Measurements from ENCODE around the gene MLX. TPM values are rescaled to one million over a fixed set of nuclear protein-coding genes. Genes with fewer than 3 reads are reported as not detected.
"Not testable (repeated sequence)": the region's sequence is repeated elsewhere in the genome, so short reads cannot be mapped to it uniquely, and the experiment has no call there.

The MLX gene
- total and polyA plus RNA-seq, 5 donors: 46.9 to 65.0 (median 56.8) TPM

DNA sequence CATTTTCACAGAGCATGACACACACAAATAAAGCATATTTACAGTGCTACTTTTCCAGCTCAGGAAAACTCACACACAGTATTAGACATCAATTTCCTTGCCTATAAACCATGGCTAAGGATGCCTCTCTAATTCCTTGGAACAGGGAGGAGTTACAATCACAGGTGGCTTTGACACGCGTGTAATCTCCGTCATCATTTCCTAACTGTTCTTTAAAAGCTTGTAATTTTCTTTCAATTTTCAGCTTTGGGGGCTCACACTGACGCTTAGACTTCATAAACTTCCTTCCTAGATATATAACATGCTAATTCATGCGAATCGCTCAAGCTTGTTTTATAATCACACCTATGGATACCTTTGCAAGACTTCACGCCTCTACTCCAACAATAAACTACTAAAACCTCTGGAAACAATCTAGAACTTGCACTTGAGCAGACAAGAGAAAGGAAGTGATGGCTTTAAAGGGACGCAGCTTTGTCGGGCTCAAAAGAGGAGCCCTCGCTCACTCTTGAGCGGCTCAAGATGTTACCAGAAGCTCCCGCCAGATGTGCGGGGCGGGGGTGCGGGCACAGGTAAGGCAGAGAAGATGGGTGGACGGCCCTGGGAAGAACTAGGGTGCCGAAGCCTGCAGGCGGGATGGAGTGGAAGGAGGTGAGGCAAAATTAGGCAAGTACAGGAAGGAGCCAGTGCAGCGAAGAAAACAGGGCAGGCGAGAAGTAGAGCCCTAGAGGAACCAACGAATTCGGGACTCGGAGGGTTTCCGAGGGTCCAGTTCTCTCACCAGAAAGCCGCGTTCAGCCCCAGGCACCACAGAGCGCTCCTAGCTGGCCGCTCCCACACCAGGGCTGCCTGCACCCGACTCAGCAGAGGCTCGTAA, 41.6 kb downstream of the MLX start:
- ATAC-seq: peak; percentile 72 to 77
- H3K27ac ChIP-seq (ENCODE audit: low read length): peak overlapping the region; percentile 74
- H3K27me3 ChIP-seq (ENCODE audit: control insufficient read depth, insufficient read depth): no peaks in the 10 kb centered on the region
- WGBS: under 1% methylated on average over 30 of the region's 30 CpGs
- H3K9me3 ChIP-seq (ENCODE audit: control insufficient read depth, low read length): no peaks in the 10 kb centered on the region
- intact Hi-C loops (cut with DNase I): loop anchor here (5.0 to 10.0 kb wide), 5 partner anchors 36 to 76 kb away; partner anchors contain the start of genes CCR10 (in 2 of the 4), CNTNAP1 (in 2 of the 4) and PLEKHH3 (in 2 of the 4)
- H3K4me1 ChIP-seq (ENCODE audit: control insufficient read depth, insufficient read depth, low read length): peaks cover 5% of the 10 kb centered on the region
- peak overlapping the region; percentile 66 for H3K4me3 ChIP-seq (ENCODE audit: low read length)
- peak in 2 of 3 donors; percentile 63 to 66 for DNase-seq

DNA sequence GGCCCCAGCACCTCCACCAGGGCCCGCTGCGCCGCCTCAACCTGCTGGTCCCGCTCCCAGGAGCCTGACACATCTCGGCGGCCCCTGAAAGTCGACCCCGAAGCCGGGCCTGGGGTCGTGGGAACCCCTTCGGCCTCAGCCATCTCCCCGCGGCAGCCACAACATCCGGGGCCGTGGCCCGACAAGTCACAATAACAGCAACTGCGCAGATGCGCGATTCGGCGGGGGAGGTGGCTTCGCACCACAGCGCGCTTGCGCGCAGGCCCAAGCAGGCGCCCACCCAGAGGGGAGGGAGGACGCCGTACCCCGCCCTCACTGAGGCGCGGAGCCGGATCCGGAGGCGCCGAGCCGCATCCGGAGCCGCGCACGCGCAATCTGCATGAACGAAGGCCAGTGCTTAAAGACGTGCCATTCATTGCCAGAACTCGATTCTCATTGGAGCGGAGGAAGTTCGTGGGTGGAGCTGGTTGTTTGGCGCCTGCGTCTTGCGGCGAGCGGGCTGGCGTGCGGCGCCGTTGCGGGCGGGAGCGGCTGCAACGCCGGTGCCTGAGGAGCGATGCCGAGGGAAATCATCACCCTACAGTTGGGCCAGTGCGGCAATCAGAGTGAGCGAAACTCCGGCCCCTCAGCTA, 42.4 kb downstream of the MLX start, which contains the start of the genes RETREG3 and TUBG1:
TSS of gene RETREG3 (minus strand) at position 193 of the 632 bp plus-strand sequence. CDS start at position 143, 50 bp downstream.
TSS of gene TUBG1 (plus strand) at position 502 of the 632 bp plus-strand sequence. CDS start at position 557, 55 bp downstream.
- ATAC-seq (peak; percentile 97 to 98), DNase-seq (peak; percentile 99 to 100 (median 100))
- no peaks in the 10 kb centered on the region for H3K9me3 ChIP-seq (ENCODE audit: control insufficient read depth, low read length)
- under 1% methylated on average over 66 of the region's 66 CpGs for WGBS
- intact Hi-C loops (cut with DNase I): loop anchor here (5.0 to 10.0 kb wide), 5 partner anchors 37 to 76 kb away; partner anchors contain the start of genes CCR10 (in 2 of the 4), CNTNAP1 (in 2 of the 4) and PLEKHH3 (in 2 of the 4)
- H3K4me3 ChIP-seq (ENCODE audit: low read length): peak within 1 kb of the TSS; percentile 66
- peaks cover 5% of the 10 kb centered on the region for H3K4me1 ChIP-seq (ENCODE audit: control insufficient read depth, insufficient read depth, low read length)
- no peaks in the 10 kb centered on the region for H3K27me3 ChIP-seq (ENCODE audit: control insufficient read depth, insufficient read depth)
- H3K27ac ChIP-seq (ENCODE audit: low read length): peak within 1 kb of the TSS; percentile 74

DNA sequence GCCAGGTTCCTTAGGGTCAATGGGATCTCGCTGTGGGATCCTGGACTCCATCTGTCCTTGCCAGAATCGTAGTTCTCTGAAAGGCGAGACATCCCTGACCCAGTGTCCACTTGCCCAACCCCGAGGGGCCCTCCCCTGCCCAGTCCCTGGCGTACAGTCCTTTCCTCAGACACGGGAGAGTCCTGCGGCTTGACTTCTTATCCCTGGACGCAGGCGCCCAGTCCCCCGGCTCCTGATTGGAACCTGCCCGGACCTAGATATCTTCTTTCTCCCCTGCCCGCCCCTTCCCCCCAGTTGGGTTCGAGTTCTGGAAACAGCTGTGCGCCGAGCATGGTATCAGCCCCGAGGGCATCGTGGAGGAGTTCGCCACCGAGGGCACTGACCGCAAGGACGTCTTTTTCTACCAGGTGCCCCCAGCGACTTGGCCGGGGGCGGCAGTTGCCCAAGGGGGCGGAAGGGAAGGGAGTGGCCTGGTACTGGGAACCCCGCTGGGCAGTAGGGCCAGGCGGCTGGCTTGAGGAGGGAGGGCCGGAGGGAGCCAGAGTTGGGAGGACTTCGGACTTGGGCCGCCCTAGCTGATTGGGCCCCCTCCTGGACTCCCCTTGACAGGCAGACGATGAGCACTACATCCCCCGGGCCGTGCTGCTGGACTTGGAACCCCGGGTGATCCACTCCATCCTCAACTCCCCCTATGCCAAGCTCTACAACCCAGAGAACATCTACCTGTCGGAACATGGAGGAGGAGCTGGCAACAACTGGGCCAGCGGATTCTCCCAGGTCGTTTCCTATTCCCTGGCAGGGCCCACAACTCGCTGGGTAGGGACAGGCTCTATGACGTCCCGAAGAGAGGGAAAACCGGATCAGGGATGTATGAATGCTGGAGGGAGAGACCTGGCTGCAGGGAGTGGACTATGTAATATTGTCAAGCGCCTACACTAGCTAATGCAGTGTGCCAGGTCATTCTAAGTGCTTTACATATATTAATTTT, 43.2 kb downstream of the MLX start:
- peak overlapping the region; percentile 65 for H3K27ac ChIP-seq (ENCODE audit: low read length)
- DNase-seq (peak in 2 of 3 donors; percentile 68 to 79), ATAC-seq (peak; percentile 50 to 65)
- not testable (repeated sequence) for H3K9me3 ChIP-seq (ENCODE audit: control insufficient read depth, low read length); H3K4me1 ChIP-seq (ENCODE audit: control insufficient read depth, insufficient read depth, low read length); H3K27me3 ChIP-seq (ENCODE audit: control insufficient read depth, insufficient read depth)
- WGBS: 13% methylated on average over 35 of the region's 42 CpGs
- intact Hi-C loops (cut with DNase I): loop anchor here (5.0 to 10.0 kb wide), 5 partner anchors 38 to 75 kb away; partner anchors contain the start of genes CCR10 (in 2 of the 4), CNTNAP1 (in 2 of the 4) and PLEKHH3 (in 2 of the 4)
- H3K4me3 ChIP-seq (ENCODE audit: low read length): peak overlapping the region; percentile 61

DNA sequence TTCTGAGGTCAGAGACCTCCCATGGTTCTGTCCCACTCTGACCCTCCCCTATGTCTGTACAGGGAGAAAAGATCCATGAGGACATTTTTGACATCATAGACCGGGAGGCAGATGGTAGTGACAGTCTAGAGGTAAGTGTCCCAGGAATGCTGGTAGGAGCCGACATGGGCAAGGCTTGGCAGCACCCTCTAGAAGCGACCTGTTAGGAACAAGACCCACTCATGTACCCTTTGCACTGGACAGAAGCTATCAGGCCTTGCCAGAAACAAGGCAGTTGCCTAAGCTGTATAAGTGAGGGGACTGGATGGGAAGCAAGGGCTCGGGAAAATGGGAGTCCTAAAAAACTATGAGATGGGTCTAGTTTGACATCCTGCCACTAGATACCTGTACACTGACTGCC, 45.1 kb downstream of the MLX start:
- WGBS: 94% methylated on average over 4 of the region's 4 CpGs
- DNase-seq (peak in 1 of 3 donors; percentile 28), ATAC-seq (no peak)
- Histone ChIP-seq H3K4me1 (ENCODE audit: control insufficient read depth, insufficient read depth, low read length) (peaks cover 3% of the 10 kb centered on the region), H3K9me3 (ENCODE audit: control insufficient read depth, low read length) (no peaks in the 10 kb centered on the region), H3K27ac (ENCODE audit: low read length) (no peak overlapping the region), H3K27me3 (ENCODE audit: control insufficient read depth, insufficient read depth) (no peaks in the 10 kb centered on the region), H3K4me3 (ENCODE audit: low read length) (no peak overlapping the region)
- intact Hi-C loops (cut with DNase I): no loop called here

DNA sequence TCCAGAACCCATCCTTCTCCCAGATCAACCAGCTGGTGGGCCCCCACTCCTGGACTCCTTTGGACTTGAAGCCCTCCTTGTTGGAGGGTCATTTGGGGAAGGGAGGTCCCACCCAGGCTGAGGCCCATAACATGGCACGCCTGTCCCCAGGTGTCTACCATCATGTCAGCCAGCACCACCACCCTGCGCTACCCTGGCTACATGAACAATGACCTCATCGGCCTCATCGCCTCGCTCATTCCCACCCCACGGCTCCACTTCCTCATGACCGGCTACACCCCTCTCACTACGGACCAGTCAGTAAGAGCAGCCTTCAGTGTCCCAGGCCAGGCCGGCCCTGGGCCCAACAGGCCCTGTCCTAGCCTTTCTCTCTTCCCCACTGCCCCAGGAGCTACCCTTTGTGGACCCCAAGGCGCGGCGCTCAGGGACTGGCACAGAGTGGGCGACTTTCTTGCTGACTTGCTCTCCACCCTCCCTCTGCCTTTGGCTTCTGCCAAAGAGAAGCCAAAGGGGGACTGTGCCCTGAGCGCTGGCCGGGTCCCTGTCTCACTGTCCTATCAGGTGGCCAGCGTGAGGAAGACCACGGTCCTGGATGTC, 46.9 kb downstream of the MLX start:
- intact Hi-C loops (cut with DNase I): no loop called here
- H3K4me1 ChIP-seq (ENCODE audit: control insufficient read depth, insufficient read depth, low read length): peaks cover 7% of the 10 kb centered on the region
- no peaks in the 10 kb centered on the region for H3K9me3 ChIP-seq (ENCODE audit: control insufficient read depth, low read length)
- H3K27me3 ChIP-seq (ENCODE audit: control insufficient read depth, insufficient read depth): no peaks in the 10 kb centered on the region
- peak in 1 of 3 donors; percentile 13 for DNase-seq
- no peak for ATAC-seq
- H3K27ac ChIP-seq (ENCODE audit: low read length): no peak overlapping the region
- WGBS: 95% methylated on average over 17 of the region's 17 CpGs
- no peak overlapping the region for H3K4me3 ChIP-seq (ENCODE audit: low read length)

DNA sequence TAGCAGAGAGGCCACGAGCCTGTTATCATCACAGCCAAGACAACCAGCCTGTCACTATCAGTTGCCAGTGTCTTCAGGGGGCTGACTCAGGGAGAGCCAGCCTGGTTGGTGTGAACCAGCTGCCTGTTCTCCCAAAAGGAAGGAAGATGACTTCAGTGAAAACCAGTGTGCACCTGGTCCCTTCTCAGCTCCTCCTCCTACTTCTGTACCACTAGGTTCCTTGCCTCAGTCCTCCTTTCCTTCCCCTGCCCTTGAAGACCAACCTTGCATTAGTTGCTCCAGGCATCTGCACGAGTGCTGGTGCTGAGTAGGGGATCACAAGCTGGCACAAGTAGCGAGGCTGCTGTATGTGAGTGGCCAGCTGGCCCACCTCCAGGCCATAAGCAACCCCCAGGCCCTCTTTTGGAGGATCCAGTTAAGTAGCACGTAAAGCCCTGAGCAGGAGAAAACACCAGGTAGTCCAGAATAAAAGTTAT, 51.1 kb downstream of the MLX start:
- DNase-seq: peak in 1 of 3 donors; percentile 34
- intact Hi-C loops (cut with DNase I): loop anchor here in 1 of 4 donors (5.0 kb wide), 1 partner anchor 34 kb away; no protein-coding TSS in a partner anchor

DNA sequence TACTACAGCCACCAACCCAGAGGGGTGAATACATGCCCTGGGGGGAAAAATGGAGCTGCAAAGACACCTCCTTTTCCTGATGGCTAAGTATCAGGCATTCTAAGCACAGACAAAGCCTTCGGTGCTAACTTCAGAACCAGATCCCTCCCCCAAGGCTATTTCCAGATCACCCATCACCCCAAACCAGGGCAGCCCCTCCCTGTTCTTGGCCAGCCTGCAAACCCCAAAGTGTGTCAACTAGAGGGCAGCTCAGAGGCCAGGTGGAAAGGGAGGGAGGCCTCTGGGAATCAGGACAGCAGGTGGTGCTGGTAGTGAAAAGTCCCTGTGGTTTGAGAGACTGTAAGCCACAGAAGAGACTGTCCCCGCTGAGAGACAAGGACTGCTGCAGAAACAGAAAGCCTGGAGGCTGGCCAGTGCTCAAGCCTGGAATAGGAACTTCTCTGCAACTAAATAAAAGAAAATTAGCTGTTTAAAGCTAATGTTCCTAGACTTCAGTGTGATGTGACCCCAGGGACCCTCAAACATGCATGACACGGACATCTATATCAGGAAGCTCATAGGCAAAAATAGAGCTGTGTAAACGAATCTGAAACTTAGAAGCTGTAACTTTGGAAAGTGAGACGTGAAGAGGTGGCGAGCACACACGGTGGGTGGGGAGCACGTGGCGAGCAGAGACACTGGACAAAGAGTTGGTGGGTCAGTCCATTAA, 51.7 kb downstream of the MLX start:
- ATAC-seq (peak; percentile 69 to 88), DNase-seq (peak; percentile 22 to 74 (median 60))
- Histone ChIP-seq H3K4me3 (ENCODE audit: low read length) (no peak overlapping the region), H3K27ac (ENCODE audit: low read length) (peak overlapping the region; percentile 38), H3K4me1 (ENCODE audit: control insufficient read depth, insufficient read depth, low read length) (peaks cover 5% of the 10 kb centered on the region), H3K27me3 (ENCODE audit: control insufficient read depth, insufficient read depth) (no peaks in the 10 kb centered on the region), H3K9me3 (ENCODE audit: control insufficient read depth, low read length) (no peaks in the 10 kb centered on the region)
- 21% methylated on average over 9 of the region's 9 CpGs for WGBS
- intact Hi-C loops (cut with DNase I): loop anchor here in 1 of 4 donors (5.0 kb wide), 1 partner anchor 34 kb away; no protein-coding TSS in a partner anchor

More for the DNA sequence above, 51.1 kb downstream of the MLX start:
- peak; percentile 18 to 27 for ATAC-seq
- 39% methylated on average over 4 of the region's 4 CpGs for WGBS
- H3K27ac ChIP-seq (ENCODE audit: low read length): peak overlapping the region; percentile 38
- no peak overlapping the region for H3K4me3 ChIP-seq (ENCODE audit: low read length)
- no peaks in the 10 kb centered on the region for H3K27me3 ChIP-seq (ENCODE audit: control insufficient read depth, insufficient read depth)
- H3K9me3 ChIP-seq (ENCODE audit: control insufficient read depth, low read length): no peaks in the 10 kb centered on the region
- peaks cover 5% of the 10 kb centered on the region for H3K4me1 ChIP-seq (ENCODE audit: control insufficient read depth, insufficient read depth, low read length)

DNA sequence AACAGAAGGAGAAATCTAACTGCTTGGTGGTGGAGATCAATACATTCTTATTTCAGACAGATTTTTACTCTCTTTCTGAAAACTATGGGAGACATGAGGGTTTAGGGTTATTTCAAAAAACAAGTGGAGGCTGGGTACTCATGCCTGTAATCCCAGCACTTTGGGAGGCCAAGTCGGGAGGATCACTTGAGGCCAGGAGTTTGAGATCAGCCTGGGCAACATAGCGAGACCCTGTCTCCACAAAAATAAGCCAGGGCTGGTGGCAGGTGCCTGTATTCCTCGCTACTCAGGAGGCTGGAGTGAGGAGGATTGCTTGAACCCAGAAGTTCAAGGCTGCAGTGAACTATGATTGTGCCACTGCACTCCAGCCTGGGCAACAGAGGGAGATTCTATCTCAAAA, 55.1 kb downstream of the MLX start:
- H3K4me1 ChIP-seq (ENCODE audit: control insufficient read depth, insufficient read depth, low read length); H3K27me3 ChIP-seq (ENCODE audit: control insufficient read depth, insufficient read depth); H3K4me3 ChIP-seq (ENCODE audit: low read length); H3K27ac ChIP-seq (ENCODE audit: low read length); H3K9me3 ChIP-seq (ENCODE audit: control insufficient read depth, low read length); ATAC-seq; intact Hi-C loops (cut with DNase I): not testable (repeated sequence)
- peak in 1 of 3 donors; percentile 2 for DNase-seq
- 90% methylated on average over 3 of the region's 3 CpGs for WGBS

All from right cardiac atrium (tissue), 5 donors.